NT2/D1 (cell line): ENCODE results near the gene NLGN1.

Experiments used
- YY1 ChIP-seq: IDR thresholded peaks from 2 replicates; pipeline ENCODE4 v1.6.1; 2011; ENCODE audit not compliant: insufficient read length, insufficient read depth
- ZNF274 ChIP-seq: IDR thresholded peaks from 2 replicates; pipeline ENCODE4 v1.6.1; 2011; ENCODE audit warnings: mild to moderate bottlenecking, low read depth, low read length

DNA sequence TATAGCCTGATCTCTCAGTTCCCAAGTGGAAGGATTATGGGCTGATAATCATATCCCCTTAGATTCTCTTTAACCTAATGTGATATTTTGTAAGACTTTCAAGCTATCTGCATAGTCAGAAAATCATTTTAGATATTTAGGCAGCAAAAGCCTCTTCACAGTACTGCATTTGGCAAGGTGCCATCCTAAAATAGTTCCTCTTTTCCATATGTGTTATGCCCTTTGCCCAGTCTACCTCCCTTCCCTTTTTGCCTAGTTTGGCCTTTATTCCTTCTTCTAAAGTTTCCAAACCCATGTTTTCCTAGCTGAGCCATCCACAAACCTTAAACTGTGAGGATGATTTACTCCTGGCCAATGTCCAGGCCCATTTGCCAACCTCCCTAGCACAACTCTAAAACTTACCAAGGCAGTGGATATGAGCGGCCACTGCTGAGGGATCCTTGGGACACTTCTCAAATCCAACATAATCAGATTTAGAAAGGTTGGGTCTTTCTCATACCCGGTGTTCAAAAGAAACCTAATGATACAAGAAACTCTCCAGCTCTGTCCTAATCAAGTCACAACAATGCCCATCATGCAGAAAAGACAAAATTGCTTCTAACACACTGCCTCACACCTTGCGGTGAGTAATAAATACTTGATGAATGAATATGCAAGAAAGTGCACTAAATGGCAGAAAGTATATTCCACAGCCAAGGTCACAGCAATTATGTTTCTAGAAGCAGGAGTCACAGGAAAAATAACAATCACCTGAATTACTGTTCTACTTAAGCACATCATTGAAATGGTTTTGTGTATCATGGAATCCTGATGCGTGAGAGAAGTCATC is 493.9 kb downstream of the NLGN1 start:
- TF ChIP-seq YY1 (no peak), ZNF274 (no peak)
